PC-9 (cell line): ENCODE results near the gene CAV1. TPM values are rescaled to one million over a fixed set of nuclear protein-coding genes. Genes with fewer than 3 reads are reported as not detected.

ENCODE experiments used
- BruUV-seq: library from RNA; stranded (reverse); fragments of 400-500 nt; replicated peaks from 2 replicates; lab custom pipeline; 2021; lab: Mats Ljungman, UMichigan
- CTCF ChIA-PET: fragments of 300-600 bp; sonication (Branson Sonifier 250); formaldehyde crosslinking; loops from one replicate; lab custom pipeline; 2022; ENCODE audit warnings: antibody characterized with exemption; lab: Charles Lee
- POLR2A ChIA-PET: fragments of 300-600 bp; sonication (Branson Sonifier 250); formaldehyde crosslinking; loops from one replicate; lab custom pipeline; 2022; ENCODE audit warnings: antibody characterized with exemption; ENCODE audit not compliant: unreplicated experiment; lab: Charles Lee
- DNase-seq, 2 experiments: peaks; one replicate each; pipeline versions ENCODE4 v3.0.0 to v3.0.0-alpha.2; 2015 to 2022; ENCODE audit warnings: mixed read lengths in 1 of 2
- H2AFZ ChIP-seq: fragments of 200-600 bp; sonication (generic); 2 replicates; pipeline ENCODE4 v1.8.1; 2017; ENCODE audit warnings: antibody characterized with exemption
- H3F3A ChIP-seq: fragments of 200-600 bp; sonication (generic); 2 replicates; pipeline ENCODE4 v1.8.1; 2017; ENCODE audit warnings: antibody characterized with exemption, mild to moderate bottlenecking, low read depth; ENCODE audit not compliant: insufficient read depth
- H3K27ac ChIP-seq: fragments of 200-600 bp; sonication (generic); 2 replicates; pipeline ENCODE4 v1.6.1; 2016; ENCODE audit warnings: mixed run types
- H3K27me3 ChIP-seq: fragments of 200-600 bp; sonication (generic); 2 replicates; pipeline ENCODE4 v1.6.1; 2016; ENCODE audit warnings: low read depth, mixed run types; ENCODE audit not compliant: insufficient read depth
- H3K36me3 ChIP-seq: fragments of 200-600 bp; sonication (generic); 2 replicates; pipeline ENCODE4 v1.6.1; 2016; ENCODE audit warnings: low read depth, mixed run types
- H3K4me1 ChIP-seq: fragments of 200-600 bp; sonication (generic); replicated peaks from 2 replicates; pipeline ENCODE4 v1.6.1; 2016; ENCODE audit warnings: mixed run types; ENCODE audit not compliant: insufficient read depth
- H3K4me2 ChIP-seq: fragments of 200-600 bp; sonication (generic); 2 replicates; pipeline ENCODE4 v1.6.1; 2017; ENCODE audit warnings: mixed run types
- H3K4me3 ChIP-seq: fragments of 200-600 bp; sonication (generic); 2 replicates; pipeline ENCODE4 v1.6.1; 2016; ENCODE audit warnings: mixed run types
- H3K79me2 ChIP-seq: fragments of 200-600 bp; sonication (generic); 2 replicates; pipeline ENCODE4 v1.6.1; 2017; ENCODE audit warnings: low read depth, mixed run types
- H3K9me2 ChIP-seq: fragments of 200-600 bp; sonication (generic); 2 replicates; pipeline ENCODE4 v1.8.1; 2017; ENCODE audit warnings: mild to moderate bottlenecking; ENCODE audit not compliant: insufficient read depth
- H3K9me3 ChIP-seq: fragments of 200-600 bp; sonication (generic); 2 replicates; pipeline ENCODE4 v1.8.1; 2016; ENCODE audit warnings: low read depth; ENCODE audit not compliant: insufficient read depth
- H4K20me1 ChIP-seq: fragments of 200-600 bp; sonication (generic); 2 replicates; pipeline ENCODE4 v1.8.1; 2017; ENCODE audit not compliant: insufficient read depth
- CTCF ChIP-seq: fragments of 200-600 bp; sonication (generic); conservative IDR thresholded peaks from 2 replicates; pipeline ENCODE4 v1.6.1; 2017; ENCODE audit warnings: mixed run types, antibody characterized with exemption, mild to moderate bottlenecking, moderate library complexity
- EZH2 ChIP-seq: fragments of 200-600 bp; sonication (generic); IDR thresholded peaks from 2 replicates; pipeline ENCODE4 v1.8.0; 2017; ENCODE audit warnings: antibody characterized with exemption, low read depth
- intact Hi-C: fragments of 100-400 bp; cut with micrococcal nuclease; formaldehyde crosslinking; loops from one replicate; pipeline ENCODE4 v1.10.0; 2022; ENCODE audit not compliant: unreplicated experiment
- total RNA-seq: library from RNA; stranded (reverse); gene quantifications from 2 replicates; pipeline ENCODE4 v1.2.3, GENCODE V29; 2021

Gene CAV1
- total RNA-seq, 1 experiment from 2014 or later, result 1,077 TPM

- BruUV-seq, result no TSS peak
- POLR2A ChIA-PET, result interaction anchor here (0.6 kb wide), 1 partner anchor 159 kb away, joined by 6 read pairs; no protein-coding TSS in a partner anchor
Measured at GRCh38 chr7:116557901-116558300, 33.1 kb downstream of the CAV1 start.

GRCh38 chr7:116560021-116560970 is 35.5 kb downstream of the CAV1 start:
- no peak for DNase-seq
- TF ChIP-seq CTCF (no peak), EZH2 (no peak)
- Histone ChIP-seq H3K4me1 (no peaks in the 10 kb centered on the region), H3K27ac (no peak overlapping the region), H4K20me1 (no peaks in the 10 kb centered on the region), H3K4me2 (no peak overlapping the region), H3K9me2 (no peaks in the 10 kb centered on the region), H2AFZ (no peak overlapping the region), H3K9me3 (no peaks in the 10 kb centered on the region), H3K27me3 (no peaks in the 10 kb centered on the region), H3K79me2 (0 out of 2 replicates have a peak, but pooled peaks cover 5% of the 10 kb centered on the region), H3K4me3 (no peak overlapping the region), H3F3A (peaks cover 17% of the 10 kb centered on the region; the same call in 1 of the 2 replicates), H3K36me3 (peaks cover 14% of the 10 kb centered on the region; the same call in 1 of the 2 replicates)
- POLR2A ChIA-PET, result interaction anchor here (0.6 to 1.2 kb wide), 2 partner anchors 38 to 350 kb away, joined by 3 to 4 read pairs; partner anchors contain the start of gene TES
- CTCF ChIA-PET, result interaction anchor here (0.7 to 0.8 kb wide), 2 partner anchors 10 to 237 kb away, joined by 3 read pairs; no protein-coding TSS in a partner anchor
- TSS peak; percentile 44 for BruUV-seq
- intact Hi-C loops, result no loop called here

More at GRCh38 chr7:116557901-116558300, 33.1 kb downstream of the CAV1 start:
- Histone ChIP-seq H3K9me2 (no peaks in the 10 kb centered on the region), H4K20me1 (no peaks in the 10 kb centered on the region), H3K27me3 (no peaks in the 10 kb centered on the region), H2AFZ (no peak overlapping the region), H3K9me3 (no peaks in the 10 kb centered on the region), H3F3A (peaks cover 12% of the 10 kb centered on the region; the same call in 1 of the 2 replicates), H3K27ac (no peak overlapping the region), H3K4me1 (no peaks in the 10 kb centered on the region), H3K36me3 (peaks cover 14% of the 10 kb centered on the region; the same call in 1 of the 2 replicates), H3K79me2 (0 out of 2 replicates have a peak, but pooled peaks cover 5% of the 10 kb centered on the region), H3K4me2 (no peak overlapping the region), H3K4me3 (no peak overlapping the region)
- no peak for TF ChIP-seq CTCF
- no peak for TF ChIP-seq EZH2
- no peak for DNase-seq
- CTCF ChIA-PET, result no interaction called here
- intact Hi-C loops, result no loop called here

GRCh38 chr7:116561697-116562483 is 37.1 kb downstream of the CAV1 start:
- no peak overlapping the region for H2AFZ ChIP-seq
- CTCF ChIA-PET, result no interaction called here

More at GRCh38 chr7:116561697-116562483, 37.1 kb downstream of the CAV1 start:
- Histone ChIP-seq H3K79me2 (0 out of 2 replicates have a peak, but pooled peaks cover 5% of the 10 kb centered on the region), H3F3A (peaks cover 15% of the 10 kb centered on the region; the same call in 1 of the 2 replicates), H4K20me1 (no peaks in the 10 kb centered on the region), H3K4me1 (no peaks in the 10 kb centered on the region), H3K36me3 (peaks cover 9% of the 10 kb centered on the region; the same call in 1 of the 2 replicates), H3K27me3 (no peaks in the 10 kb centered on the region), H3K27ac (no peak overlapping the region), H3K4me2 (no peak overlapping the region), H3K9me2 (no peaks in the 10 kb centered on the region), H3K4me3 (no peak overlapping the region), H3K9me3 (no peaks in the 10 kb centered on the region)
- POLR2A ChIA-PET, result no interaction called here
- no peak for DNase-seq
- TF ChIP-seq EZH2 (no peak), CTCF (no peak)
- BruUV-seq, result no TSS peak
- intact Hi-C loops, result no loop called here
